ENCODE data around the gene ITPR3.

GRCh38 chr6:33616913-33617312 is 4.2 kb upstream of the ITPR3 start:
- no peak for TF ChIP-seq EZH2phosphoT487 (IDR thresholded peaks at IDR 0.05; ENCODE audit: insufficient read depth, low read depth)
- TF ChIP-seq EZH2 (IDR thresholded peaks at IDR 0.05; ENCODE audit: insufficient read depth, poor library complexity, severe bottlenecking): no peak

Measured in GM23248 (cell line).